ENCODE data around the gene PLGRKT.

GRCh38 chr9:5466766-5467165 is 29.0 kb upstream of the PLGRKT start:
- TF ChIP-seq CTCF (conservative IDR thresholded peaks at IDR 0.05 in 1 of 2, IDR thresholded peaks at IDR 0.05 in 1 of 2; ENCODE audit: low read depth in 1 of 2, low read length in 2 of 2) (no peak), EZH2 (IDR thresholded peaks at IDR 0.05; ENCODE audit: low read length, missing control alignments) (no peak)

Measured in fibroblast of lung (primary cell).